Right atrium auricular region (tissue), 2 donors: ENCODE measurements around the gene JARID2. TPM values are rescaled to one million over a fixed set of nuclear protein-coding genes. Genes with fewer than 3 reads are reported as not detected.

Source experiments
- DNase-seq: peaks from one replicate; pipeline ENCODE4 v3.0.0-alpha.2; 2019; ENCODE audit warnings: low spot score
- H3K27ac ChIP-seq, 2 donors: fragments of 200-600 bp; sonication (generic); 1 replicate in 1 of 2; 2 replicates in 1 of 2; pipeline ENCODE4 v1.5.1; 2016 to 2019
- H3K27me3 ChIP-seq, 2 donors: fragments of 200-600 bp; sonication (generic); one replicate each; pipeline versions ENCODE4 v1.5.1 to v1.6.0; 2017 to 2019
- H3K36me3 ChIP-seq: fragments of 200-600 bp; sonication (generic); one replicate; pipeline ENCODE4 v1.5.1; 2016
- H3K4me1 ChIP-seq, 2 donors: fragments of 200-600 bp; sonication (generic); one replicate each; pipeline versions ENCODE4 v1.5.1 to v1.6.0; 2017 to 2019
- H3K4me3 ChIP-seq, 2 donors: fragments of 200-600 bp; sonication (generic); 1 replicate in 1 of 2; 2 replicates in 1 of 2; pipeline ENCODE4 v1.5.1; 2017 to 2019; ENCODE audit warnings: mild to moderate bottlenecking in 1 of 2, moderate library complexity in 1 of 2
- H3K9me3 ChIP-seq, 2 donors: fragments of 200-600 bp; sonication (generic); one replicate each; pipeline ENCODE4 v1.5.1; 2019
- total RNA-seq, 2 donors: library from RNA; depleted of rRNA; stranded (reverse); fragments of >200 nt; gene quantifications; one replicate each; pipeline ENCODE4 v1.1.0, GENCODE V29; 2016
- TF ChIP-seq, protein P1 (sequence below), 2 donors: fragments of 200-600 bp; sonication (generic); IDR thresholded peaks; one replicate each; pipeline ENCODE4 v1.5.1; 2019; ENCODE audit warnings: antibody characterized with exemption in 2 of 2

The JARID2 gene
- total RNA-seq, 2 donors from 2014 or later: 6.5 to 6.7 TPM

GRCh38 chr6:15406452-15406851 lies 160.6 kb downstream of the JARID2 start:
- TF ChIP-seq, protein P1, sequence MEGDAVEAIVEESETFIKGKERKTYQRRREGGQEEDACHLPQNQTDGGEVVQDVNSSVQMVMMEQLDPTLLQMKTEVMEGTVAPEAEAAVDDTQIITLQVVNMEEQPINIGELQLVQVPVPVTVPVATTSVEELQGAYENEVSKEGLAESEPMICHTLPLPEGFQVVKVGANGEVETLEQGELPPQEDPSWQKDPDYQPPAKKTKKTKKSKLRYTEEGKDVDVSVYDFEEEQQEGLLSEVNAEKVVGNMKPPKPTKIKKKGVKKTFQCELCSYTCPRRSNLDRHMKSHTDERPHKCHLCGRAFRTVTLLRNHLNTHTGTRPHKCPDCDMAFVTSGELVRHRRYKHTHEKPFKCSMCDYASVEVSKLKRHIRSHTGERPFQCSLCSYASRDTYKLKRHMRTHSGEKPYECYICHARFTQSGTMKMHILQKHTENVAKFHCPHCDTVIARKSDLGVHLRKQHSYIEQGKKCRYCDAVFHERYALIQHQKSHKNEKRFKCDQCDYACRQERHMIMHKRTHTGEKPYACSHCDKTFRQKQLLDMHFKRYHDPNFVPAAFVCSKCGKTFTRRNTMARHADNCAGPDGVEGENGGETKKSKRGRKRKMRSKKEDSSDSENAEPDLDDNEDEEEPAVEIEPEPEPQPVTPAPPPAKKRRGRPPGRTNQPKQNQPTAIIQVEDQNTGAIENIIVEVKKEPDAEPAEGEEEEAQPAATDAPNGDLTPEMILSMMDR (IDR thresholded peaks at IDR 0.05): no peak
- H3K36me3 ChIP-seq: no peaks in the 10 kb centered on the region
- no peaks in the 10 kb centered on the region for H3K27me3 ChIP-seq
- no peak overlapping the region for H3K27ac ChIP-seq
- no peak overlapping the region for H3K4me3 ChIP-seq
- no peak for DNase-seq
- no peaks in the 10 kb centered on the region for H3K9me3 ChIP-seq
- peaks cover 0 to 57% of the 10 kb centered on the region in 2 donors for H3K4me1 ChIP-seq

DNA sequence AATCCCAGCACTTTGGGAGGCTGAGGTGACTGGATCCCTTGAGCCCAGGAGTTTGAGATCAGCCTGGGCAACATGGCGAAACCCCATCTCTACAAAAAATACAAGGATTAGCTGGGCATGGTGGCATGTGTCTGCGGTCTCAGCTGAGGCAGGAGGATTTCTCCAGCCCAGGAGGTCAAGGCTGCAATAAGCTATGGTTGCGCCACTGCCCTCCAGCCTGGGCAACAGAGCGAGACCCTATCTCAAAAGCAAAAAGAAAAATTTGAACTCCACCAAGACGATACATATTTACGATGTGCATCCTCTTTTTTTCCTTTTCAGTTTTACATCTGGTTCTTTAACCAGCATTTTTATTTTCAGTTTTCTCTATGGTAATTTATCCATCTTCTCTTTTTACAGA lies 162.1 kb downstream of the JARID2 start:
- H3K27ac ChIP-seq: no peak overlapping the region
- H3K9me3 ChIP-seq: no peaks in the 10 kb centered on the region
- no peaks in the 10 kb centered on the region for H3K27me3 ChIP-seq
- no peak overlapping the region for H3K4me3 ChIP-seq
- H3K36me3 ChIP-seq: no peaks in the 10 kb centered on the region
- TF ChIP-seq, protein P1 (IDR thresholded peaks at IDR 0.05): no peak
- no peak for DNase-seq
- H3K4me1 ChIP-seq: peaks cover 0 to 43% of the 10 kb centered on the region in 2 donors

DNA sequence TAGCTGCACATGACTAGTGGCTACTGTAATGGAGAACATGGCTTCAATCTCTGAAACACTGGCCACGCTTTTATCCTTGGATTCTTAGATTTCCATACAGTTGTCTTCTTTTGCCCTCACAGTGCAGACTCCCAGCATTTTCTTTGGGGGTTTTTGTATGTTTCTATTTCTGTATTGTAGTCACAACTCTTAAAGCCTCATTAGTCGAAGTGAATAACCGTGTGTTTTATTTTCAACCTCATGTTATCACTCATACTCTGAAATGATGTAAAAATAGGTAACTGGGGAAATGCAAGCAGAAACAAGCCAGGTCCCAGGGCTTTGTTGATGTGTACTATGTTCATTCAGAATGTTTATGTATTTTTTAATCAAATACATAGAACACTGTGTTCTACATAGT lies 162.9 kb downstream of the JARID2 start:
- H3K27ac ChIP-seq: no peak overlapping the region
- TF ChIP-seq, protein P1 (IDR thresholded peaks at IDR 0.05): no peak
- peaks cover 0 to 45% of the 10 kb centered on the region in 2 donors for H3K4me1 ChIP-seq
- no peaks in the 10 kb centered on the region for H3K27me3 ChIP-seq
- no peaks in the 10 kb centered on the region for H3K9me3 ChIP-seq
- H3K4me3 ChIP-seq: no peak overlapping the region
- DNase-seq: no peak
- H3K36me3 ChIP-seq: no peaks in the 10 kb centered on the region

DNA sequence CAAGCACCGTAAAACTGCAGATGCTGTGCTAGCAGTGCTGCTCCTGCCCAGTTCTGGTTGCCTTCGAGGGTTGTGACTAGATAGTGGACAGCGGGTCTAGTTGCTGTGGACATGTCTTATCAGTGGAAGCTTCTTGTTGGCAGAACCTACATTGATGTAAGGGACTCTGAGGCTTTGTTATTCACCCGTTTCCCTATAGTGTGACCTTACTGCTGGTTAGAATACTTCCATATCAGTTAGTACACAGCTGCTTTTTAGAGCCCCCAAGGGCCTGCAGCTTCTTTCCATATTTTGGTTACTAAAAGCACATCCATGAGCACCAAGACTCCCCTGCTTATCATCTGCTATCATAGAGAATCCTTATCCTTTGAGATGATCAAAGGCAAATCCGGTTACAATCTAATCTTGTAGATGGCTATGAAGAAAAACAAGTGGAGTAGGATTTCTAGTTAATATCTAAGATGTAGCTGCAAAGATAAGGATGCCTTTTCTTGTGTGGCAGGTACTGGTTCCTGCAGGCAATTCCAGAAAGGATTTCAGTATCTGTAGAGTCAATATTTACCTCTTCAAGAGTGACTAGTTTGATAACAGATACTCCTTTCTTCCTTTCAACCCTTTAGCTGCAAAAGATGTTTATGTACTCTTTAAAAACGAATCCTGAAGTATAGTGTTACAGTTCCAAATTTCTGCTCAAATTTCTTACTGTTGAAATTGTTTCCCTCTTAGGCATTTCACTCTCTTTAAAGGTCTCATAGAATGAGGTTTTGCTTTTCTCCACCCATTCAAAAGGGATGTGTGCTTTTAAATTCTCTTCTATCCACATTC lies 163.6 kb downstream of the JARID2 start:
- Histone ChIP-seq H3K36me3 (no peaks in the 10 kb centered on the region), H3K27me3 (no peaks in the 10 kb centered on the region), H3K27ac (no peak overlapping the region), H3K9me3 (no peaks in the 10 kb centered on the region), H3K4me1 (peaks cover 0 to 42% of the 10 kb centered on the region in 2 donors), H3K4me3 (no peak overlapping the region)
- TF ChIP-seq, protein P1 (IDR thresholded peaks at IDR 0.05): no peak
- no peak for DNase-seq

- TF ChIP-seq, protein P1 (IDR thresholded peaks at IDR 0.05): no peak
- Histone ChIP-seq H3K9me3 (no peaks in the 10 kb centered on the region), H3K27ac (no peak overlapping the region), H3K36me3 (no peaks in the 10 kb centered on the region), H3K27me3 (no peaks in the 10 kb centered on the region), H3K4me1 (peaks cover 0 to 38% of the 10 kb centered on the region in 2 donors), H3K4me3 (no peak overlapping the region)
- no peak for DNase-seq
Observed at GRCh38 chr6:15410126-15410391, 164.2 kb downstream of the JARID2 start.

DNA sequence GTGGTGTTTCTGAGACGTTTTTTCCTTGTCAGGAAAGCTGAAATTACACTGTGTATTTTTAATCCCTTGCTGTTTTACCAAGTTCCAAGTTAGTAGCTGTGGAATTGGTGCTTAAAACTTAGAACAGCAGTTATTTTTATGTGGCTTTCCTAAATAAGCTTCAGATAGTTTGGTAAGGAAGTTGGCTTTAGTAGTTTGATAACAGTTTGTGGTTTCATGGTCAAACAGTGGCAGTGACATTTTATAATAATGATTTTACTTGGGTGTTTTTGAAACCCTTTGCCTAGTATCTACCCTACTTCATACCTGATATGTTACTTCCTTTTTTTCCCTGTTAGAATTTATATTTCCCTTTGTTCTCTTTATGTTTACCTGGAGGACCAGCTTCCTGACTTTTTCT lies 164.9 kb downstream of the JARID2 start:
- Histone ChIP-seq H3K36me3 (no peaks in the 10 kb centered on the region), H3K4me1 (peaks cover 0 to 38% of the 10 kb centered on the region in 2 donors), H3K27ac (no peak overlapping the region), H3K9me3 (no peaks in the 10 kb centered on the region), H3K27me3 (no peaks in the 10 kb centered on the region), H3K4me3 (no peak overlapping the region)
- TF ChIP-seq, protein P1 (IDR thresholded peaks at IDR 0.05): no peak
- no peak for DNase-seq
